Hematopoietic multipotent progenitor cell (in vitro differentiated cells): ENCODE measurements around the gene TRMT2A. TPM values are rescaled to one million over a fixed set of nuclear protein-coding genes. Genes with fewer than 3 reads are reported as not detected.
"Not testable (repeated sequence)": the region's sequence is repeated elsewhere in the genome, so short reads cannot be mapped to it uniquely, and the experiment has no call there.

Source experiments
- DNase-seq, 3 donors: peaks; one replicate each; pipeline ENCODE4 v3.0.0-alpha.2; 2011 to 2015; ENCODE audit warnings: low read depth in 2 of 3, low spot score in 2 of 3
- total RNA-seq: library from RNA; depleted of rRNA; stranded (reverse); fragments of >200 nt; gene quantifications from one replicate; pipeline ENCODE4 v1.2.3, GENCODE V29; 2012

The TRMT2A gene
- total RNA-seq, 1 donor = 87.0 TPM

GRCh38 chr22:20089226-20089976 lies 27.6 kb downstream of the TRMT2A start:
- DNase-seq = no peak

- DNase-seq = no peak
Observed at GRCh38 chr22:20088263-20088648, 28.8 kb downstream of the TRMT2A start.

- DNase-seq = no peak
Observed at GRCh38 chr22:20087319-20088262, 29.4 kb downstream of the TRMT2A start.

GRCh38 chr22:20086763-20087162 lies 30.3 kb downstream of the TRMT2A start:
- DNase-seq = no peak

- DNase-seq = no peak
Observed at GRCh38 chr22:20086101-20086599, 30.9 kb downstream of the TRMT2A start.

GRCh38 chr22:20085651-20086050 lies 31.4 kb downstream of the TRMT2A start:
- no peak for DNase-seq

GRCh38 chr22:20084547-20085413 lies 32.2 kb downstream of the TRMT2A start:
- DNase-seq = peak in 1 of 3 donors; percentile 18

- DNase-seq = no peak
Observed at GRCh38 chr22:20083891-20084546, 33.0 kb downstream of the TRMT2A start.

- no peak for DNase-seq
Observed at GRCh38 chr22:20083157-20083890, 33.7 kb downstream of the TRMT2A start.

GRCh38 chr22:20080776-20081654 lies 36.0 kb downstream of the TRMT2A start:
- DNase-seq = no peak

- peak in 2 of 3 donors; percentile 79 for DNase-seq
Observed at GRCh38 chr22:20080445-20080775, 36.6 kb downstream of the TRMT2A start.

- peak; percentile 67 to 84 (median 81) for DNase-seq
Observed at GRCh38 chr22:20079745-20080444, 37.1 kb downstream of the TRMT2A start, which contains the start of gene DGCR8. DGCR8 (plus strand) TSS chr22:20080241; CDS start chr22:20085964, 5,723 bp downstream.

- DNase-seq = no peak
Observed at GRCh38 chr22:20076627-20077172, 40.3 kb downstream of the TRMT2A start.

- DNase-seq = no peak
Observed at GRCh38 chr22:20071524-20071972, 45.5 kb downstream of the TRMT2A start.

GRCh38 chr22:20069331-20070042 lies 47.5 kb downstream of the TRMT2A start:
- DNase-seq = no peak

- no peak for DNase-seq
Observed at GRCh38 chr22:20068640-20069039, 48.4 kb downstream of the TRMT2A start.

- DNase-seq = not testable (repeated sequence)
Observed at GRCh38 chr22:20067384-20067682, 49.7 kb downstream of the TRMT2A start.
